CD4-positive, alpha-beta T cell (primary cell): ENCODE data around the gene SDK2. TPM values are rescaled to one million over a fixed set of nuclear protein-coding genes. Genes with fewer than 3 reads are reported as not detected.
"Not testable (repeated sequence)": the region's sequence is repeated elsewhere in the genome, so short reads cannot be mapped to it uniquely, and the experiment has no call there.

Experiments
- ATAC-seq: fragments of 200-7000 bp; cut with Tn5 transposase; one replicate; pipeline ENCODE4 v1.10.0; 2022; ENCODE audit warnings: mild to moderate bottlenecking; ENCODE audit not compliant: poor library complexity
- CTCF ChIA-PET: fragments of 350-600 bp; sonication (Branson Sonifier 250); formaldehyde crosslinking; loops from one replicate; lab custom pipeline; 2021; ENCODE audit warnings: antibody characterized with exemption, inconsistent platforms; lab: Charles Lee
- POLR2A ChIA-PET: fragments of 350-600 bp; sonication (Branson Sonifier 250); formaldehyde crosslinking; loops from one replicate; lab custom pipeline; 2021; ENCODE audit warnings: antibody characterized with exemption, inconsistent platforms; lab: Charles Lee
- DNase-seq, 14 experiments: peaks; one replicate each; pipeline ENCODE4 v3.0.0-alpha.2; 2013 to 2020; ENCODE audit warnings: mixed read lengths in 2 of 14
- H3K27ac ChIP-seq, 2 donors: one replicate each; pipeline versions ENCODE4 v1.5.1 to v1.7.0; 2013; ENCODE audit warnings: low read length in 2 of 2, low read depth in 1 of 2, mild to moderate bottlenecking in 1 of 2
- H3K27me3 ChIP-seq, 2 experiments: 1 replicate in 1 of 2; 2 replicates in 1 of 2; pipeline versions ENCODE4 v1.6.1 to v1.7.0; 2013; ENCODE audit warnings: low read length in 2 of 2, control low read depth in 1 of 2, mild to moderate bottlenecking in 1 of 2, moderate library complexity in 1 of 2; ENCODE audit not compliant: insufficient read depth in 2 of 2, control insufficient read depth in 1 of 2
- H3K36me3 ChIP-seq: one replicate; pipeline ENCODE4 v1.6.1; 2013; ENCODE audit warnings: low read length, control low read depth; ENCODE audit not compliant: insufficient read depth
- H3K4me1 ChIP-seq: one replicate; pipeline ENCODE4 v1.6.1; 2013; ENCODE audit warnings: low read length, control low read depth; ENCODE audit not compliant: insufficient read depth
- H3K4me3 ChIP-seq: one replicate; pipeline ENCODE4 v1.5.1; 2013; ENCODE audit warnings: mild to moderate bottlenecking, low read length, moderate library complexity
- H3K9me3 ChIP-seq, 2 experiments: 1 replicate in 1 of 2; 2 replicates in 1 of 2; pipeline versions ENCODE4 v1.6.1 to v1.7.0; 2013; ENCODE audit warnings: low read length in 2 of 2, mild to moderate bottlenecking in 2 of 2, control low read depth in 1 of 2, moderate library complexity in 1 of 2; ENCODE audit not compliant: control insufficient read depth in 1 of 2, insufficient read depth in 1 of 2
- H3K27ac Mint-ChIP-seq: one replicate; pipeline ENCODE4 v1.8.0; 2020; ENCODE audit warnings: mixed read lengths
- H3K27me3 Mint-ChIP-seq: one replicate; pipeline ENCODE4 v1.8.0; 2021; ENCODE audit warnings: mixed read lengths
- H3K36me3 Mint-ChIP-seq: one replicate; pipeline ENCODE4 v1.8.0; 2021; ENCODE audit warnings: low read depth, mixed read lengths
- H3K4me1 Mint-ChIP-seq: one replicate; pipeline ENCODE4 v1.8.0; 2021; ENCODE audit warnings: low read depth, mixed read lengths
- H3K4me3 Mint-ChIP-seq: one replicate; pipeline ENCODE4 v1.8.0; 2020; ENCODE audit warnings: mild to moderate bottlenecking, mixed read lengths
- H3K9me3 Mint-ChIP-seq: one replicate; pipeline ENCODE4 v1.8.0; 2020; ENCODE audit warnings: mixed read lengths
- intact Hi-C, 2 experiments: fragments of 100-400 bp; cut with DNase I in 1 of 2; cut with micrococcal nuclease in 1 of 2; formaldehyde crosslinking; loops; one replicate each; pipeline versions ENCODE4 v1.15.1 to v1.9.0; 2023 to 2025; cut with DNase I, micrococcal nuclease
- total RNA-seq, 174 experiments: library from RNA in 2 of 174; stranded (reverse) in 2 of 174; gene quantifications; one replicate each; pipeline ENCODE4 v1.2.3 and lab custom pipeline; 2021 to 2026
- TF ChIP-seq, protein P1 (sequence below): fragments of 200-600 bp; IDR thresholded peaks from one replicate; pipeline ENCODE4 v1.8.0; 2022; ENCODE audit warnings: antibody characterized with exemption, mild to moderate bottlenecking

SDK2 gene
- total RNA-seq, 2 experiments from 2014 or later: 8.1 to 8.2 TPM

DNA sequence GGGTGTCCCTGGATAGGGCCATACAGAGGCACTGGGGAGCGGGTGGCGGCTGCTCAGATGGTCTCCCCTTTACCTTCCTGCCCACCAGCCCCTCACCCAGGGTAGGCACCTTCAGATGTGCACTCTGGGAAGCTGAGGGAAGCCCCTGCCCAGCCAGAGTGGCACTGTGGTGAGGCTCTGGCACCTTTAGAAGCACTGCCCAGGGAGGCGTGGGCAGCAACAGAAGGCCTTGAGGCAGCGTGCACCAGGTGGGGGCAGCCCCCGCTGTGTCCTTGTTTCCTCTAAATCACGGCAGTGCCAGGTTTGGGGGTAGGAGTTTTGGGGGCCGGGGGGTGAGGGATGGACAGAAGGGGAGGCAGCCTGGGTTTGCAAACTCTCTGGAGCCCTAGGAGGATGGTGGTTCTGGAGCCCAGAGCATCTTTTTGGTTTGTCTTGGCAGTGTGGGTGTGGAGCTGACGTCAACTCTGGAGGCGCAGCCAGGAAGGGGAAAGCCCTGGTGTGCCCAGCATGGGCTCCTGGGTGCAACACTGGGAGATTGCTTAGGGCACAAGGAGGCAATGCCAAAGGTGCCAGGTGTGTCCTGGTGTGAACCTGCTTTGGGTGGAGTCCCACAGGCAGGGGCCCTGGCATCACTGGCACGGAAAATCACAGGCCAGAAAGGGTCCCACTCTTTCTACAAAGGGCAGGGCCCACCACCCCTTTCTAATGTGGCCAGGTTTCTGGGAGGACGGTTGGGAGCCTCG, 309.3 kb downstream of the SDK2 start:
- TF ChIP-seq, protein P1, sequence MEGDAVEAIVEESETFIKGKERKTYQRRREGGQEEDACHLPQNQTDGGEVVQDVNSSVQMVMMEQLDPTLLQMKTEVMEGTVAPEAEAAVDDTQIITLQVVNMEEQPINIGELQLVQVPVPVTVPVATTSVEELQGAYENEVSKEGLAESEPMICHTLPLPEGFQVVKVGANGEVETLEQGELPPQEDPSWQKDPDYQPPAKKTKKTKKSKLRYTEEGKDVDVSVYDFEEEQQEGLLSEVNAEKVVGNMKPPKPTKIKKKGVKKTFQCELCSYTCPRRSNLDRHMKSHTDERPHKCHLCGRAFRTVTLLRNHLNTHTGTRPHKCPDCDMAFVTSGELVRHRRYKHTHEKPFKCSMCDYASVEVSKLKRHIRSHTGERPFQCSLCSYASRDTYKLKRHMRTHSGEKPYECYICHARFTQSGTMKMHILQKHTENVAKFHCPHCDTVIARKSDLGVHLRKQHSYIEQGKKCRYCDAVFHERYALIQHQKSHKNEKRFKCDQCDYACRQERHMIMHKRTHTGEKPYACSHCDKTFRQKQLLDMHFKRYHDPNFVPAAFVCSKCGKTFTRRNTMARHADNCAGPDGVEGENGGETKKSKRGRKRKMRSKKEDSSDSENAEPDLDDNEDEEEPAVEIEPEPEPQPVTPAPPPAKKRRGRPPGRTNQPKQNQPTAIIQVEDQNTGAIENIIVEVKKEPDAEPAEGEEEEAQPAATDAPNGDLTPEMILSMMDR: no peak
- no peaks in the 10 kb centered on the region for H3K27me3 Mint-ChIP-seq
- CTCF ChIA-PET: no interaction called here
- no peaks in the 10 kb centered on the region for H3K27me3 ChIP-seq
- H3K9me3 ChIP-seq: no peaks in the 10 kb centered on the region
- DNase-seq: no peak
- H3K9me3 Mint-ChIP-seq: no peaks in the 10 kb centered on the region
- H3K36me3 ChIP-seq: no peaks in the 10 kb centered on the region
- H3K27ac ChIP-seq: no peak overlapping the region
- ATAC-seq: no peak
- POLR2A ChIA-PET: no interaction called here
- H3K4me1 ChIP-seq: no peaks in the 10 kb centered on the region
- no peaks in the 10 kb centered on the region for H3K4me1 Mint-ChIP-seq
- no peak overlapping the region for H3K4me3 Mint-ChIP-seq
- intact Hi-C loops: no loop called here
- H3K27ac Mint-ChIP-seq: no peak overlapping the region
- H3K4me3 ChIP-seq: no peak overlapping the region
- H3K36me3 Mint-ChIP-seq: no peaks in the 10 kb centered on the region

DNA sequence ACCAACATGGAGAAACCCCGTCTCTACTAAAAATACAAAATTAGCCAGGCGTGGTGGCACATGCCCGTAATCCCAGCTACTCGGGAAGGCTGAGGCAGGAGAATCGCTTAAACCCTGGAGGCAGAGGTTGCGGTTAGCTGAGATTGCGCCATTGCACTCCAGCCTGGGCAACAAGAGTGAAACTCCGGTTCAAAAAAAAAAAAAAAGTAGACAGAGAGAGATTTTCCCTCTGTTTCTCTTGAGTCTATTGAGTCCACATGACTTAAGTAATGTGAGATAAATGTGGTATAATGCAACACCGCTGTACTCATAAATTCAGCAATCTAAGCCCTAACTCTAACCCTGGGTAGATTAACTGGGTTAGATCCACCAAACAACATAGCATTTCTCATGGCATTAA, 310.8 kb downstream of the SDK2 start:
- H3K4me3 ChIP-seq, H3K36me3 Mint-ChIP-seq, H3K4me3 Mint-ChIP-seq, H3K27ac ChIP-seq, H3K4me1 ChIP-seq, H3K9me3 Mint-ChIP-seq, H3K9me3 ChIP-seq, DNase-seq, POLR2A ChIA-PET, H3K27me3 Mint-ChIP-seq, H3K4me1 Mint-ChIP-seq, H3K27ac Mint-ChIP-seq, H3K36me3 ChIP-seq, ATAC-seq, H3K27me3 ChIP-seq, intact Hi-C loops: not testable (repeated sequence)
- CTCF ChIA-PET: interaction anchor here (0.9 kb wide), 1 partner anchor 36 kb away, joined by 3 read pairs; no protein-coding TSS in a partner anchor

DNA sequence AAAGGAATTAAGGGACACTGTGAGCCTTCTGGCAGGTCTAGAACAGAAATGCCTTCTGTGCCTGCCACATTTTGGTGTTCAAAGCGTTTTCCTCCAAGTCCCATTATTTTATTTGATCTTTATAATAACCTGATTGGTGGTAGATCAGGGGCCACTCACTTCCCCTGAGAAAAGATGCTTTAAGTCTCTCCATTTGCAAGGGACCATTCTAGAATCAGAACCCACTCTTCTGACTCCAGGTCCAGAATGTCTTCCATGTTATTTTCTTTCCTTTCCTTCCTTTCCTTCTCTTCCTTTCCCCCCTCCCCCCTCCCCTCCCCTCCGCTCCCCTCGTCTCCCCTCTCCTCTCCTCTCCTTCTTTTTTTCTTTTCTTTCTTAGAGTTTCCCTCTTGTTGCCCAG, 313.2 kb downstream of the SDK2 start:
- Histone ChIP-seq H3K36me3 (no peaks in the 10 kb centered on the region), H3K27ac (no peak overlapping the region), H3K4me1 (no peaks in the 10 kb centered on the region), H3K4me3 (no peak overlapping the region), H3K27me3 (peaks cover 0 to 2% of the 10 kb centered on the region in 2 experiments), H3K9me3 (no peaks in the 10 kb centered on the region)
- H3K4me1 Mint-ChIP-seq: no peaks in the 10 kb centered on the region
- intact Hi-C loops: no loop called here
- H3K27me3 Mint-ChIP-seq: peaks cover 5% of the 10 kb centered on the region
- ChIA-PET POLR2A (no interaction called here), CTCF (no interaction called here)
- no peak for DNase-seq
- no peak overlapping the region for H3K27ac Mint-ChIP-seq
- no peaks in the 10 kb centered on the region for H3K36me3 Mint-ChIP-seq
- TF ChIP-seq, protein P1: no peak
- no peak overlapping the region for H3K4me3 Mint-ChIP-seq
- no peaks in the 10 kb centered on the region for H3K9me3 Mint-ChIP-seq
- ATAC-seq: no peak

DNA sequence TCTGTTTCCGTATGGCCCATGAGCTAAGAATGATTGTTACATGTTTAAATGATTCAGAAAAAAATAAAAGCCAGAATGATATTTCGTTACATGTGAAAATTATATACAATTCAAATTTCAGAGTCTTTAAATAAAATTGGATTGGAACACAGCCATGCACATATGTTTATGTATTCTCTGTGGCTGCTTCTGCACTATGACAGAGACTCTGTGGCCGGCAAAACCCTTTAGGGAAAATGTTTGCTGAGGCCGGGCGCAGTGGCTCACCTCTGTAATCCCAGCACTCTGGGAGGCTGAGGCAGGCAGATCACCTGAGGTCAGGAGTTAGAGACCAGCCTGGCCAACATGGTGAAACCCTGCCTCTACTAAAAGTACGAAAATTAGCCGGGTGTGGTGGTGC, 316.6 kb downstream of the SDK2 start:
- H3K36me3 ChIP-seq: no peaks in the 10 kb centered on the region
- POLR2A ChIA-PET: no interaction called here

More for the DNA sequence above, 316.6 kb downstream of the SDK2 start:
- CTCF ChIA-PET: no interaction called here
- no peak overlapping the region for H3K4me3 Mint-ChIP-seq
- H3K4me3 ChIP-seq: no peak overlapping the region
- peaks cover 15% of the 10 kb centered on the region for H3K27me3 Mint-ChIP-seq
- no peak for DNase-seq
- H3K27ac ChIP-seq: no peak overlapping the region
- no peaks in the 10 kb centered on the region for H3K36me3 Mint-ChIP-seq
- H3K4me1 Mint-ChIP-seq: no peaks in the 10 kb centered on the region
- H3K27me3 ChIP-seq: peaks cover 0 to 2% of the 10 kb centered on the region in 2 experiments
- ATAC-seq: no peak
- no peaks in the 10 kb centered on the region for H3K4me1 ChIP-seq
- H3K9me3 Mint-ChIP-seq: no peaks in the 10 kb centered on the region
- intact Hi-C loops: no loop called here
- H3K9me3 ChIP-seq: peaks cover 0 to 8% of the 10 kb centered on the region in 2 experiments
- H3K27ac Mint-ChIP-seq: no peak overlapping the region
- TF ChIP-seq, protein P1: no peak
